ENCODE results near the gene LEUTX.
A peak's percentile ranks its signal among the peaks of the same experiment; 100 is the strongest.

Gene LEUTX

DNA sequence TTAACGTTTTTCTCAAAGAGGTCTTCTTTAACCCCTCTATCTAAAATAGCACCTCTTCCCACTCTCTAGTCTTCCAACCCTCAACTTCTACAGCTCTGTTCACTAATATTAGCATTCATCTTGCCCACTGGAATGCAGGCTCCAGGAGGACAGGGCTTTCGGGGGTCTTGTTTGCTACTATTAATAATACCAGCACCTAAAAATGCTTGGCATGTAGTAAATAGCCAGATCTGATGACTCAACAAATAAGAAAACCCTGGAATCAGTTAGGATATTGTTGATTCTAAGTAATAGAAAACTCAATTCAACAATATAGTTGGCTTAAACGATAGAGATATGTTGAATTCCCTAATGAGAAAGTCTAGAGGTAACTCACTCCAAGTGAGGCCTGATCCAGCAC, 41.1 kb downstream of the LEUTX start:
- Histone ChIP-seq H3K36me3 (ENCODE audit: control insufficient read depth, insufficient read depth, low read length) (no peaks in the 10 kb centered on the region), H3K18ac (ENCODE audit: low read length) (no peak overlapping the region), H3K4me1 (ENCODE audit: control insufficient read depth, low read depth, low read length) (no peaks in the 10 kb centered on the region), H3K79me2 (ENCODE audit: control insufficient read depth, insufficient read depth, low read length) (no peaks in the 10 kb centered on the region), H4K8ac (ENCODE audit: low read depth, low read length) (no peak overlapping the region), H2BK15ac (replicated peaks; ENCODE audit: low read depth) (no peak overlapping the region), H2AK5ac (ENCODE audit: low read length) (no peak overlapping the region), H3K23ac (ENCODE audit: low read length) (no peak overlapping the region), H2BK120ac (ENCODE audit: low read depth, low read length) (no peak overlapping the region), H3K4ac (ENCODE audit: low read depth, low read length) (no peak overlapping the region), H3K79me1 (ENCODE audit: low read length) (no peaks in the 10 kb centered on the region), H3K4me2 (ENCODE audit: low read length) (no peak overlapping the region), H4K5ac (ENCODE audit: low read length) (no peak overlapping the region), H3K4me3 (ENCODE audit: low read length) (no peak overlapping the region), H3K9ac (ENCODE audit: low read length) (no peak overlapping the region), H3K27me3 (ENCODE audit: insufficient read depth, low read length, poor library complexity) (no peaks in the 10 kb centered on the region), H2BK5ac (ENCODE audit: low read length) (no peak overlapping the region), H3K27ac (ENCODE audit: low read depth, low read length) (no peak overlapping the region), H3K56ac (ENCODE audit: low read length) (no peak overlapping the region)
- WGBS (ENCODE audit: extremely low coverage, insufficient coverage, low lambda C conversion rate), result no CpG with 5 or more reads among the region's 3 CpGs
- DNase-seq, result no peak

DNA sequence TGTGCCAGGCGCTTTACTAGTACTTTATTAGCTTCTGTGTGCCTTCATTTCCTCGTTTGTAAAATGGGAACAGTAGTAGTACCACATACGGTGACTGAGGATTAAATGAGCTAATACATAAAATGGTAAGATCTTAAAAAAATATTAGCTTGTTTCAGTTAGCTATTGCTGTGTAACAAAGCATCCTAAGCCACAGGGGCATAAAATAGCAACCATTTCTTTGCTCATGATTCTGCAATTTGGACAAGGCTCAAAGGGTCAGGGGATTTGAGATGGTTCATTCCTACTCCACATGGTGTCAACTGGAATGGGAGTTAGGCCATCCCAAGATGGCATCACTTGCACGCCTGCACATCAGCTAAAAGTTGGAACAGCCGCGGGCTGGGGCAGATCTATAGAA, 42.0 kb downstream of the LEUTX start:
- Histone ChIP-seq H3K18ac (ENCODE audit: low read length) (no peak overlapping the region), H2BK5ac (ENCODE audit: low read length) (no peak overlapping the region), H3K56ac (ENCODE audit: low read length) (no peak overlapping the region), H4K5ac (ENCODE audit: low read length) (no peak overlapping the region), H3K27me3 (ENCODE audit: insufficient read depth, low read length, poor library complexity) (no peaks in the 10 kb centered on the region), H3K23ac (ENCODE audit: low read length) (no peak overlapping the region), H3K4me1 (ENCODE audit: control insufficient read depth, low read depth, low read length) (no peaks in the 10 kb centered on the region), H3K36me3 (ENCODE audit: control insufficient read depth, insufficient read depth, low read length) (no peaks in the 10 kb centered on the region), H3K9ac (ENCODE audit: low read length) (no peak overlapping the region), H3K4me3 (ENCODE audit: low read length) (no peak overlapping the region), H3K79me2 (ENCODE audit: control insufficient read depth, insufficient read depth, low read length) (no peaks in the 10 kb centered on the region), H2BK120ac (ENCODE audit: low read depth, low read length) (no peak overlapping the region), H3K4ac (ENCODE audit: low read depth, low read length) (no peak overlapping the region), H3K4me2 (ENCODE audit: low read length) (no peak overlapping the region), H2BK15ac (replicated peaks; ENCODE audit: low read depth) (no peak overlapping the region), H3K79me1 (ENCODE audit: low read length) (no peaks in the 10 kb centered on the region), H2AK5ac (ENCODE audit: low read length) (no peak overlapping the region), H3K27ac (ENCODE audit: low read depth, low read length) (no peak overlapping the region), H4K8ac (ENCODE audit: low read depth, low read length) (no peak overlapping the region)
- no peak for DNase-seq
- WGBS (ENCODE audit: extremely low coverage, insufficient coverage, low lambda C conversion rate), result no CpG with 5 or more reads among the region's 6 CpGs

DNA sequence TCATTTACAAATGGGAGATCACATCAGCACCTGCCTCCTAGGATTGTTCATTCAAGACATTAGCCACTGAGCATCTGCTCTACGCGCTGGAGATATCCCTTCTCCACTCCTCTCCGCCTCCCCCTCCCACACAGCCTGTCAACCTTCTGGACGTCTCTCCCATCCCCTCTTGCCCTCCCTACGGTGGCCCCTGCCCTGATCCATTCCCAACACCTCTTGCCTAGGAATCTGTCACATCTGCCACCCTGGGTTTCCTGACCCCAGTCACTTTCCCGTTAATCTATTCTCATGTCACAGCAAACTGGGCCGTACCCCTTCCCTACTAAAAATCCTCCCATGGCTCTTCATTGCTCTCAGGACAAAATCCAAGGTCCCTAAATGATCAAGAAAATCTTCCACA, 45.0 kb downstream of the LEUTX start:
- no peak overlapping the region for H4K8ac ChIP-seq (ENCODE audit: low read depth, low read length)
- no peak overlapping the region for H3K4ac ChIP-seq (ENCODE audit: low read depth, low read length)
- WGBS (ENCODE audit: extremely low coverage, insufficient coverage, low lambda C conversion rate), result no CpG with 5 or more reads among the region's 7 CpGs
- peak overlapping the region; percentile 54 for H3K4me2 ChIP-seq (ENCODE audit: low read length)
- no peak overlapping the region for H2BK120ac ChIP-seq (ENCODE audit: low read depth, low read length)
- no peaks in the 10 kb centered on the region for H3K4me1 ChIP-seq (ENCODE audit: control insufficient read depth, low read depth, low read length)
- H3K79me1 ChIP-seq (ENCODE audit: low read length), result no peaks in the 10 kb centered on the region
- no peaks in the 10 kb centered on the region for H3K36me3 ChIP-seq (ENCODE audit: control insufficient read depth, insufficient read depth, low read length)
- peak overlapping the region; percentile 81 for H3K56ac ChIP-seq (ENCODE audit: low read length)
- peak overlapping the region; percentile 57 for H3K9ac ChIP-seq (ENCODE audit: low read length)
- no peaks in the 10 kb centered on the region for H3K79me2 ChIP-seq (ENCODE audit: control insufficient read depth, insufficient read depth, low read length)
- H3K4me3 ChIP-seq (ENCODE audit: low read length), result peak overlapping the region; percentile 47
- H2BK5ac ChIP-seq (ENCODE audit: low read length), result no peak overlapping the region
- no peak overlapping the region for H3K18ac ChIP-seq (ENCODE audit: low read length)
- H3K27me3 ChIP-seq (ENCODE audit: insufficient read depth, low read length, poor library complexity), result no peaks in the 10 kb centered on the region
- DNase-seq, result no peak
- no peak overlapping the region for H3K27ac ChIP-seq (ENCODE audit: low read depth, low read length)
- H2AK5ac ChIP-seq (ENCODE audit: low read length), result no peak overlapping the region
- H4K5ac ChIP-seq (ENCODE audit: low read length), result no peak overlapping the region
- H2BK15ac ChIP-seq (replicated peaks; ENCODE audit: low read depth), result no peak overlapping the region
- H3K23ac ChIP-seq (ENCODE audit: low read length), result no peak overlapping the region

DNA sequence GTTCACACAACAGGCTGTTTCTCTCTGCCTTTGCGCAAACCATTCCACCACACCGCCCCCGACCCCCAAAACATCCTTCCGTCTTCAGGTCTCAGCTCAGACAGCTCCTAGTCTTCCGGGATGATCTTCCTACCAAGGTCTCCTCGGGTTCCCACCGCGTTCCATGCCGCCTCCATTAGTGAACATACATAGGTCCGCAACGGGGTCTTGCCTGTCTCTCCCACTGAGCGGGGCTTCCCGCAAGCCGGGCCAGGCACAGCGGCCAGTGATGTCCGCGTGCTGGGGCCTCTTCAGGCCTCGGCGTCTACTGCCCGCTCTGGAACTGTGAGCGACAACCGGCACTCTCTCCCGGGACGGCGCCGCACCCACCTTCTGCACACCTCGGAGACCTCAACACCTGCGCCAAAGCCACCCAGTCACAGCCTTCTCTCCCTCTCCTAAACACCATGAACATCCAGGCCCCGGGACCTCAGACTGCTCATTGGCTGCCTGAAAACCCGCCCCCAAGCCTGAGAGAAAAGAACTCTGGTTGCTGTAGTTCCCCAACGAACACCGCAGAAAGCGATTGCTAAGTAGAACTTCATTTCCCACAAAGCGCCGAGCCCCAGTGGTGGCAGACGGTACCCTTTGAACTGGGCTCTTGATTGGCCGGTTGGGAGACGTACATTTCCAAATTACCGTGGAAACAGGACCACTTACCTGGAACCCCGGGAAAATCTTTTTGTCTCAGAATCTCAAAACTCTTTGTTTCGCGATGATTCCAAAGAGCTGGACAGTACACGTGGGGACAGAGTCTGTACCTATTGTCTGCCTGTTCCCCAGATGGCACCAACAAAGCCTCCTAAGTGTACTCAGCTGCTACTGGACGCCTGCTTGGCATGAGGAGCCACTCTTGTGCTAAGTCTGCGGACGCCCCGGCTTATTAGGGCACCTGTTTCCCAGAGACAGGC, 45.8 kb downstream of the LEUTX start:
- Histone ChIP-seq H3K36me3 (ENCODE audit: control insufficient read depth, insufficient read depth, low read length) (no peaks in the 10 kb centered on the region), H2AK5ac (ENCODE audit: low read length) (no peak overlapping the region), H3K18ac (ENCODE audit: low read length) (no peak overlapping the region), H3K9ac (ENCODE audit: low read length) (peak overlapping the region; percentile 66), H4K5ac (ENCODE audit: low read length) (peak overlapping the region; percentile 87), H2BK15ac (replicated peaks; ENCODE audit: low read depth) (no peak overlapping the region), H3K4ac (ENCODE audit: low read depth, low read length) (no peak overlapping the region), H3K56ac (ENCODE audit: low read length) (peak overlapping the region; percentile 81), H3K79me1 (ENCODE audit: low read length) (no peaks in the 10 kb centered on the region), H3K27ac (ENCODE audit: low read depth, low read length) (no peak overlapping the region), H3K27me3 (ENCODE audit: insufficient read depth, low read length, poor library complexity) (no peaks in the 10 kb centered on the region), H3K4me1 (ENCODE audit: control insufficient read depth, low read depth, low read length) (no peaks in the 10 kb centered on the region), H3K23ac (ENCODE audit: low read length) (no peak overlapping the region), H3K4me3 (ENCODE audit: low read length) (peak overlapping the region; percentile 47), H4K8ac (ENCODE audit: low read depth, low read length) (no peak overlapping the region), H2BK120ac (ENCODE audit: low read depth, low read length) (no peak overlapping the region), H2BK5ac (ENCODE audit: low read length) (no peak overlapping the region), H3K4me2 (ENCODE audit: low read length) (peak overlapping the region; percentile 75), H3K79me2 (ENCODE audit: control insufficient read depth, insufficient read depth, low read length) (no peaks in the 10 kb centered on the region)
- DNase-seq, result peak; percentile 97
- no CpG with 5 or more reads among the region's 47 CpGs for WGBS (ENCODE audit: extremely low coverage, insufficient coverage, low lambda C conversion rate)

DNA sequence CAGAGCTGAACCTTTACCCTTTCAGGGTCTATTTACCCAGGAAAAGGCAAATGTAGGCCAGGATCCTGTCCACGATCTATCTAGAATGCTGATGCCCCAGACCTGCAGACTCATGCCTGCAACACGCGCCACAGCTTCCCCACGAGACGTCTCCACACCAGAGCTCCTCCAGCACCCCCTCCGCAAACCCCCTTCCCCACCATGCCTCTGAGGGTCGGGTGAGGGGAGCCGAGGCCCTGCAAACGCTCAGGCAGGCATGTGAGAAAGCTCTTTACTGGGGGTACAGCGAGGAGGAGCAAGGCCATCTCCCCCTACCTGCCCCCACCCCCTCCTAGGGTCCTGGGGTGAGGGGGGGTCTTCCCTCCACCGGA, 46.4 kb downstream of the LEUTX start:
- Histone ChIP-seq H2BK15ac (replicated peaks; ENCODE audit: low read depth) (no peak overlapping the region), H3K79me2 (ENCODE audit: control insufficient read depth, insufficient read depth, low read length) (no peaks in the 10 kb centered on the region), H3K36me3 (ENCODE audit: control insufficient read depth, insufficient read depth, low read length) (peaks cover 2% of the 10 kb centered on the region), H4K8ac (ENCODE audit: low read depth, low read length) (no peak overlapping the region), H3K9ac (ENCODE audit: low read length) (peak overlapping the region; percentile 66), H3K23ac (ENCODE audit: low read length) (no peak overlapping the region), H3K79me1 (ENCODE audit: low read length) (no peaks in the 10 kb centered on the region), H2BK120ac (ENCODE audit: low read depth, low read length) (no peak overlapping the region), H3K27ac (ENCODE audit: low read depth, low read length) (no peak overlapping the region), H4K5ac (ENCODE audit: low read length) (peak overlapping the region; percentile 87), H3K4me2 (ENCODE audit: low read length) (peak overlapping the region; percentile 75), H3K27me3 (ENCODE audit: insufficient read depth, low read length, poor library complexity) (no peaks in the 10 kb centered on the region), H3K18ac (ENCODE audit: low read length) (no peak overlapping the region), H3K4ac (ENCODE audit: low read depth, low read length) (no peak overlapping the region), H2BK5ac (ENCODE audit: low read length) (no peak overlapping the region), H3K4me3 (ENCODE audit: low read length) (no peak overlapping the region), H2AK5ac (ENCODE audit: low read length) (no peak overlapping the region), H3K56ac (ENCODE audit: low read length) (peak overlapping the region; percentile 76), H3K4me1 (ENCODE audit: control insufficient read depth, low read depth, low read length) (no peaks in the 10 kb centered on the region)
- no CpG with 5 or more reads among the region's 11 CpGs for WGBS (ENCODE audit: extremely low coverage, insufficient coverage, low lambda C conversion rate)
- DNase-seq, result no peak

Data from mesendoderm (in vitro differentiated cells).